Measurements from ENCODE around the gene TTC21B.

TTC21B gene

GRCh38 chr2:165876712-165877111, 76.9 kb downstream of the TTC21B start:
- ChIA-PET POLR2A (no interaction called here), CTCF (interaction anchor here (1.0 kb wide), 1 partner anchor 474 kb away, joined by 3 read pairs; no protein-coding TSS in a partner anchor)
- H3K4me1 ChIP-seq (ENCODE audit: control extremely low read depth in 1 of 4, control insufficient read depth in 4 of 4, insufficient read depth in 4 of 4, low read length in 3 of 4), result peaks cover 0 to 17% (median 7%) of the 10 kb centered on the region in 4 experiments
- peaks cover 0 to 3% (median 0%) of the 10 kb centered on the region in 5 experiments for H3K9me3 ChIP-seq (ENCODE audit: control extremely low read depth in 1 of 5, control insufficient read depth in 4 of 5, insufficient read depth in 2 of 5, low read depth in 1 of 5, low read length in 4 of 5)
- H3K36me3 ChIP-seq (ENCODE audit: control insufficient read depth in 4 of 4, insufficient read depth in 4 of 4, low read length in 3 of 4), result peaks cover 6 to 27% (median 18%) of the 10 kb centered on the region in 4 experiments
- no peak overlapping the region for H3K4me3 ChIP-seq (ENCODE audit: control insufficient read depth in 1 of 7, extremely low read depth in 1 of 7, insufficient read depth in 4 of 7, low read depth in 2 of 7, low read length in 6 of 7)
- H3K27me3 ChIP-seq (replicated peaks in 2 of 5; ENCODE audit: control insufficient read depth in 4 of 5, insufficient read depth in 5 of 5, low read length in 4 of 5), result no peaks in the 10 kb centered on the region
- H3K27ac ChIP-seq (ENCODE audit: insufficient read depth in 1 of 2, low read depth in 1 of 2, low read length in 2 of 2, poor library complexity in 1 of 2, severe bottlenecking in 2 of 2), result no peak overlapping the region
- WGBS (ENCODE audit: insufficient coverage), result no CpG with 5 or more reads among the region's 1 CpG
- no peak for DNase-seq

- peaks cover 0 to 3% (median 0%) of the 10 kb centered on the region in 5 experiments for H3K9me3 ChIP-seq (ENCODE audit: control extremely low read depth in 1 of 5, control insufficient read depth in 4 of 5, insufficient read depth in 2 of 5, low read depth in 1 of 5, low read length in 4 of 5)
- H3K4me3 ChIP-seq (ENCODE audit: control insufficient read depth in 1 of 7, extremely low read depth in 1 of 7, insufficient read depth in 4 of 7, low read depth in 2 of 7, low read length in 6 of 7), result no peak overlapping the region
- H3K27ac ChIP-seq (ENCODE audit: insufficient read depth in 1 of 2, low read depth in 1 of 2, low read length in 2 of 2, poor library complexity in 1 of 2, severe bottlenecking in 2 of 2), result no peak overlapping the region
- CTCF ChIA-PET, result no interaction called here
- POLR2A ChIA-PET, result no interaction called here
- peaks cover 0 to 17% (median 7%) of the 10 kb centered on the region in 4 experiments for H3K4me1 ChIP-seq (ENCODE audit: control extremely low read depth in 1 of 4, control insufficient read depth in 4 of 4, insufficient read depth in 4 of 4, low read length in 3 of 4)
- H3K27me3 ChIP-seq (replicated peaks in 2 of 5; ENCODE audit: control insufficient read depth in 4 of 5, insufficient read depth in 5 of 5, low read length in 4 of 5), result no peaks in the 10 kb centered on the region
- DNase-seq, result no peak
- H3K36me3 ChIP-seq (ENCODE audit: control insufficient read depth in 4 of 4, insufficient read depth in 4 of 4, low read length in 3 of 4), result peaks cover 6 to 27% (median 19%) of the 10 kb centered on the region in 4 experiments
- WGBS (ENCODE audit: insufficient coverage), result no CpG with 5 or more reads among the region's 1 CpG
These were observed 77.3 kb downstream of the TTC21B start for GRCh38 chr2:165876269-165876668.

- ChIA-PET CTCF (interaction anchor here (0.7 to 2.6 kb wide), 22 partner anchors 8 to 880 kb away, joined by 3 to 23 read pairs (median 4); partner anchors contain the start of gene SCN2A), POLR2A (no interaction called here)
- peaks cover 0 to 18% (median 10%) of the 10 kb centered on the region in 4 experiments for H3K36me3 ChIP-seq (ENCODE audit: control insufficient read depth in 4 of 4, insufficient read depth in 4 of 4, low read length in 3 of 4)
- H3K4me3 ChIP-seq (ENCODE audit: control insufficient read depth in 1 of 7, extremely low read depth in 1 of 7, insufficient read depth in 4 of 7, low read depth in 2 of 7, low read length in 6 of 7), result no peak overlapping the region
- peaks cover 0 to 3% (median 0%) of the 10 kb centered on the region in 5 experiments for H3K9me3 ChIP-seq (ENCODE audit: control extremely low read depth in 1 of 5, control insufficient read depth in 4 of 5, insufficient read depth in 2 of 5, low read depth in 1 of 5, low read length in 4 of 5)
- H3K27ac ChIP-seq (ENCODE audit: insufficient read depth in 1 of 2, low read depth in 1 of 2, low read length in 2 of 2, poor library complexity in 1 of 2, severe bottlenecking in 2 of 2), result no peak overlapping the region
- H3K4me1 ChIP-seq (ENCODE audit: control extremely low read depth in 1 of 4, control insufficient read depth in 4 of 4, insufficient read depth in 4 of 4, low read length in 3 of 4), result peaks cover 0 to 17% (median 7%) of the 10 kb centered on the region in 4 experiments
- H3K27me3 ChIP-seq (replicated peaks in 2 of 5; ENCODE audit: control insufficient read depth in 4 of 5, insufficient read depth in 5 of 5, low read length in 4 of 5), result no peaks in the 10 kb centered on the region
- peak; percentile 60 to 79 (median 78) for DNase-seq
- no CpG with 5 or more reads among the region's 3 CpGs for WGBS (ENCODE audit: insufficient coverage)
These were observed 79.0 kb downstream of the TTC21B start for GRCh38 chr2:165874445-165875039.

- POLR2A ChIA-PET, result no interaction called here
These were observed 81.3 kb downstream of the TTC21B start for GRCh38 chr2:165872101-165872791.

GRCh38 chr2:165871025-165871424, 82.6 kb downstream of the TTC21B start:
- peaks cover 2 to 16% (median 6%) of the 10 kb centered on the region in 4 experiments for H3K36me3 ChIP-seq (ENCODE audit: control insufficient read depth in 4 of 4, insufficient read depth in 4 of 4, low read length in 3 of 4)
- H3K27me3 ChIP-seq (replicated peaks in 2 of 5; ENCODE audit: control insufficient read depth in 4 of 5, insufficient read depth in 5 of 5, low read length in 4 of 5), result no peaks in the 10 kb centered on the region
- no peak for DNase-seq
- H3K27ac ChIP-seq (ENCODE audit: insufficient read depth in 1 of 2, low read depth in 1 of 2, low read length in 2 of 2, poor library complexity in 1 of 2, severe bottlenecking in 2 of 2), result no peak overlapping the region
- 100% methylated on average over 2 of the region's 2 CpGs for WGBS (ENCODE audit: insufficient coverage)
- H3K4me1 ChIP-seq (ENCODE audit: control extremely low read depth in 1 of 4, control insufficient read depth in 4 of 4, insufficient read depth in 4 of 4, low read length in 3 of 4), result peaks cover 0 to 2% (median 0%) of the 10 kb centered on the region in 4 experiments
- ChIA-PET CTCF (interaction anchor here (0.8 to 1.6 kb wide), 3 partner anchors 13 to 469 kb away, joined by 3 to 5 read pairs (median 3); no protein-coding TSS in a partner anchor), POLR2A (interaction anchor here (0.7 kb wide), 1 partner anchor 10 kb away, joined by 5 read pairs; no protein-coding TSS in a partner anchor)
- H3K4me3 ChIP-seq (ENCODE audit: control insufficient read depth in 1 of 7, extremely low read depth in 1 of 7, insufficient read depth in 4 of 7, low read depth in 2 of 7, low read length in 6 of 7), result no peak overlapping the region
- peaks cover 0 to 3% (median 0%) of the 10 kb centered on the region in 5 experiments for H3K9me3 ChIP-seq (ENCODE audit: control extremely low read depth in 1 of 5, control insufficient read depth in 4 of 5, insufficient read depth in 2 of 5, low read depth in 1 of 5, low read length in 4 of 5)

More at GRCh38 chr2:165872101-165872791, 81.3 kb downstream of the TTC21B start:
- H3K27ac ChIP-seq (ENCODE audit: insufficient read depth in 1 of 2, low read depth in 1 of 2, low read length in 2 of 2, poor library complexity in 1 of 2, severe bottlenecking in 2 of 2), result no peak overlapping the region
- no peak for DNase-seq
- CTCF ChIA-PET, result interaction anchor here (1.6 kb wide), 1 partner anchor 470 kb away, joined by 5 read pairs; no protein-coding TSS in a partner anchor
- H3K36me3 ChIP-seq (ENCODE audit: control insufficient read depth in 4 of 4, insufficient read depth in 4 of 4, low read length in 3 of 4), result peaks cover 2 to 16% (median 8%) of the 10 kb centered on the region in 4 experiments
- H3K4me1 ChIP-seq (ENCODE audit: control extremely low read depth in 1 of 4, control insufficient read depth in 4 of 4, insufficient read depth in 4 of 4, low read length in 3 of 4), result peaks cover 0 to 5% (median under 1%) of the 10 kb centered on the region in 4 experiments
- H3K27me3 ChIP-seq (replicated peaks in 2 of 5; ENCODE audit: control insufficient read depth in 4 of 5, insufficient read depth in 5 of 5, low read length in 4 of 5), result no peaks in the 10 kb centered on the region
- WGBS (ENCODE audit: insufficient coverage), result 100% methylated on average over 3 of the region's 5 CpGs
- H3K9me3 ChIP-seq (ENCODE audit: control extremely low read depth in 1 of 5, control insufficient read depth in 4 of 5, insufficient read depth in 2 of 5, low read depth in 1 of 5, low read length in 4 of 5), result peaks cover 0 to 3% (median 0%) of the 10 kb centered on the region in 5 experiments
- H3K4me3 ChIP-seq (ENCODE audit: control insufficient read depth in 1 of 7, extremely low read depth in 1 of 7, insufficient read depth in 4 of 7, low read depth in 2 of 7, low read length in 6 of 7), result no peak overlapping the region

- Histone ChIP-seq H3K9me3 (ENCODE audit: control extremely low read depth in 1 of 5, control insufficient read depth in 4 of 5, insufficient read depth in 2 of 5, low read depth in 1 of 5, low read length in 4 of 5) (peaks cover 0 to 3% (median 0%) of the 10 kb centered on the region in 5 experiments), H3K36me3 (ENCODE audit: control insufficient read depth in 4 of 4, insufficient read depth in 4 of 4, low read length in 3 of 4) (peaks cover 2 to 16% (median 6%) of the 10 kb centered on the region in 4 experiments), H3K27ac (ENCODE audit: insufficient read depth in 1 of 2, low read depth in 1 of 2, low read length in 2 of 2, poor library complexity in 1 of 2, severe bottlenecking in 2 of 2) (no peak overlapping the region), H3K4me3 (ENCODE audit: control insufficient read depth in 1 of 7, extremely low read depth in 1 of 7, insufficient read depth in 4 of 7, low read depth in 2 of 7, low read length in 6 of 7) (no peak overlapping the region), H3K4me1 (ENCODE audit: control extremely low read depth in 1 of 4, control insufficient read depth in 4 of 4, insufficient read depth in 4 of 4, low read length in 3 of 4) (peaks cover 0 to 2% (median 0%) of the 10 kb centered on the region in 4 experiments), H3K27me3 (replicated peaks in 2 of 5; ENCODE audit: control insufficient read depth in 4 of 5, insufficient read depth in 5 of 5, low read length in 4 of 5) (no peaks in the 10 kb centered on the region)
- POLR2A ChIA-PET, result no interaction called here
- CTCF ChIA-PET, result interaction anchor here (0.8 kb wide), 1 partner anchor 14 kb away, joined by 3 read pairs; no protein-coding TSS in a partner anchor
- 100% methylated on average over 6 of the region's 6 CpGs for WGBS (ENCODE audit: insufficient coverage)
- DNase-seq, result no peak
These were observed 83.2 kb downstream of the TTC21B start for GRCh38 chr2:165870346-165870745.
